K562 (cell line): ENCODE measurements around the gene PLCB3. TPM values are rescaled to one million over a fixed set of nuclear protein-coding genes. Genes with fewer than 3 reads are reported as not detected.

Experiments used
- ATF6 ChIP-seq: sonication (generic); formaldehyde crosslinking; IDR thresholded peaks from 2 replicates; pipeline ENCODE4 v1.4.0; 2020; ENCODE audit warnings: mild to moderate bottlenecking, missing genetic modification reagents
- CEBPB ChIP-seq: fragments of 450-650 bp; IDR thresholded peaks from 2 replicates; pipeline ENCODE4 v1.6.1; 2016; ENCODE audit warnings: missing genetic modification characterization, missing compliant biosample characterization
- CHD4 ChIP-seq: fragments of 200-600 bp; sonication (generic); IDR thresholded peaks from 3 replicates; pipeline ENCODE4 v1.6.1; 2012; ENCODE audit warnings: low read depth, mild to moderate bottlenecking, mixed read lengths, low read length, inconsistent platforms; ENCODE audit not compliant: insufficient read depth, insufficient replicate concordance, poor library complexity, severe bottlenecking
- CSDE1 ChIP-seq, 2 experiments: fragments of 450-650 bp; IDR thresholded peaks; 2 replicates each; pipeline ENCODE4 v1.6.1; 2016; ENCODE audit warnings: mild to moderate bottlenecking in 1 of 2
- DMBX1 ChIP-seq: fragments of 250-450 bp; sonication (Bioruptor Pico); IDR thresholded peaks from 2 replicates; pipeline ENCODE4 v1.8.0; 2022; ENCODE audit warnings: inconsistent platforms, mild to moderate bottlenecking, moderate library complexity, borderline replicate concordance
- DNMT1 ChIP-seq: fragments of 450-650 bp; IDR thresholded peaks from 2 replicates; pipeline ENCODE4 v1.6.1; 2016; ENCODE audit warnings: antibody characterized with exemption, mild to moderate bottlenecking
- FOXA3 ChIP-seq, 2 experiments: fragments of 450-650 bp in 1 of 2; sonication (generic) in 1 of 2; formaldehyde crosslinking; IDR thresholded peaks in 1 of 2; conservative IDR thresholded peaks in 1 of 2; 2 replicates each; pipeline versions ENCODE4 v1.4.0 to v1.8.0; 2020 to 2022; ENCODE audit warnings: mild to moderate bottlenecking in 2 of 2, missing genetic modification reagents in 1 of 2
- HNRNPLL ChIP-seq: fragments of 200-400 bp; formaldehyde crosslinking; IDR thresholded peaks from 2 replicates; pipeline ENCODE4 v1.6.1; 2017; ENCODE audit warnings: low read length, low read depth, mild to moderate bottlenecking; ENCODE audit not compliant: poor library complexity, severe bottlenecking
- MYNN ChIP-seq, 2 experiments: sonication (generic); formaldehyde crosslinking in 1 of 2; IDR thresholded peaks; 2 replicates each; pipeline versions ENCODE4 v1.5.0 to v1.6.1; 2016 to 2020; ENCODE audit warnings: antibody characterized with exemption in 1 of 2, missing genetic modification reagents in 1 of 2
- PHF8 ChIP-seq: fragments of 200-600 bp; sonication (generic); IDR thresholded peaks from 2 replicates; pipeline ENCODE4 v1.6.1; 2012; ENCODE audit warnings: mixed run types, mild to moderate bottlenecking, inconsistent platforms, low read length, moderate library complexity, borderline replicate concordance
- POLR2B ChIP-seq: fragments of 450-650 bp; IDR thresholded peaks from 2 replicates; pipeline ENCODE4 v1.6.1; 2018; ENCODE audit warnings: low read depth; ENCODE audit not compliant: partially characterized antibody
- RAD21 ChIP-seq, 2 experiments: fragments of 250-450 bp in 1 of 2; fragments of 450-650 bp in 1 of 2; sonication (Bioruptor Pico) in 1 of 2; formaldehyde crosslinking in 1 of 2; IDR thresholded peaks in 1 of 2; conservative IDR thresholded peaks in 1 of 2; 2 replicates each; pipeline versions ENCODE4 v1.4.0 to v1.8.0; 2020 to 2022; ENCODE audit warnings: mild to moderate bottlenecking in 2 of 2, moderate library complexity in 1 of 2
- XRCC4 ChIP-seq: IDR thresholded peaks from one replicate; pipeline ENCODE4 v1.6.1; 2011; ENCODE audit not compliant: insufficient read depth, insufficient read length; ENCODE audit errors: extremely low read depth
- ZNF584 ChIP-seq: fragments of 200-800 bp; sonication (Bioruptor generic); IDR thresholded peaks from 2 replicates; pipeline ENCODE4 v1.6.1; 2016; ENCODE audit warnings: low read depth, mild to moderate bottlenecking, missing genetic modification characterization, missing compliant biosample characterization
- polyA plus RNA-seq, 8 experiments: library from polyadenylated mRNA; depleted of rRNA in 4 of 8; stranded (reverse) in 5 of 8; unstranded in 3 of 8; fragments of >200 nt; fragmentation: Nextera tagmentation in 2 of 8; fragmentation: Illumina TruSeq in 1 of 8; extraction: Ambion mirVana in 2 of 8; extraction: Trizol in 1 of 8; gene quantifications; 2 replicates each; pipeline versions ENCODE4 v1.2.1 to v1.2.3, GENCODE V29; 2011 to 2014; ENCODE audit warnings: inconsistent platforms in 1 of 8, missing spikeins in 1 of 8
- total RNA-seq, 7 experiments: library from RNA; depleted of rRNA in 6 of 7; stranded (reverse); fragments of >200 nt in 6 of 7; fragmentation: Illumina TruSeq in 2 of 7; extraction: Trizol in 2 of 7; gene quantifications; 2 replicates each; pipeline versions ENCODE4 v1.2.1 to v1.2.3, GENCODE V29; 2011 to 2021; ENCODE audit warnings: low replicate concordance in 1 of 7
- TF ChIP-seq, protein P1 (sequence below): fragments of 250-450 bp; sonication (Bioruptor Pico); IDR thresholded peaks from 2 replicates; pipeline ENCODE4 v1.4.0; 2020
- TF ChIP-seq, protein P2 (sequence below), 2 experiments: fragments of 250-450 bp in 1 of 2; fragments of 450-650 bp in 1 of 2; sonication (Bioruptor Pico) in 1 of 2; IDR thresholded peaks; 2 replicates each; pipeline versions ENCODE4 v1.6.1 to v1.8.0; 2016 to 2021; ENCODE audit warnings: mild to moderate bottlenecking in 2 of 2, moderate library complexity in 2 of 2, missing compliant biosample characterization in 1 of 2, missing genetic modification characterization in 1 of 2

The PLCB3 gene
- total and polyA plus RNA-seq, 9 of the 15 experiments (the other 6 are each of a cell fraction or from before 2014, with no cell fraction given) = 0.31 to 44.8 (median 14.6) TPM

GRCh38 chr11:64204464-64204989 lies 46.8 kb upstream of the PLCB3 start (continued):
- TF ChIP-seq PHF8 (no peak), RAD21 (CRISPR knock-in tag; conservative IDR thresholded peaks at IDR 0.05 in 1 of 2, IDR thresholded peaks at IDR 0.05 in 1 of 2) (peak; percentile 87 to 90), ZNF584 (CRISPR knock-in tag) (no peak), MYNN (IDR thresholded peaks at IDR 0.05) (peak; percentile 72; the same call in 1 of the 2 replicates), MYNN (CRISPR knock-in tag; IDR thresholded peaks at IDR 0.05) (no peak), XRCC4 (no peak), POLR2B (peak; percentile 54), FOXA3 (CRISPR knock-in tag; conservative IDR thresholded peaks at IDR 0.05 in 1 of 2, IDR thresholded peaks at IDR 0.05 in 1 of 2) (no peak), ATF6 (CRISPR knock-in tag) (no peak), HNRNPLL (no peak), DNMT1 (no peak), CHD4 (no peak), CSDE1 (IDR thresholded peaks at IDR 0.05) (no peak), DMBX1 (no peak), CEBPB (no peak)
- TF ChIP-seq, protein P1, sequence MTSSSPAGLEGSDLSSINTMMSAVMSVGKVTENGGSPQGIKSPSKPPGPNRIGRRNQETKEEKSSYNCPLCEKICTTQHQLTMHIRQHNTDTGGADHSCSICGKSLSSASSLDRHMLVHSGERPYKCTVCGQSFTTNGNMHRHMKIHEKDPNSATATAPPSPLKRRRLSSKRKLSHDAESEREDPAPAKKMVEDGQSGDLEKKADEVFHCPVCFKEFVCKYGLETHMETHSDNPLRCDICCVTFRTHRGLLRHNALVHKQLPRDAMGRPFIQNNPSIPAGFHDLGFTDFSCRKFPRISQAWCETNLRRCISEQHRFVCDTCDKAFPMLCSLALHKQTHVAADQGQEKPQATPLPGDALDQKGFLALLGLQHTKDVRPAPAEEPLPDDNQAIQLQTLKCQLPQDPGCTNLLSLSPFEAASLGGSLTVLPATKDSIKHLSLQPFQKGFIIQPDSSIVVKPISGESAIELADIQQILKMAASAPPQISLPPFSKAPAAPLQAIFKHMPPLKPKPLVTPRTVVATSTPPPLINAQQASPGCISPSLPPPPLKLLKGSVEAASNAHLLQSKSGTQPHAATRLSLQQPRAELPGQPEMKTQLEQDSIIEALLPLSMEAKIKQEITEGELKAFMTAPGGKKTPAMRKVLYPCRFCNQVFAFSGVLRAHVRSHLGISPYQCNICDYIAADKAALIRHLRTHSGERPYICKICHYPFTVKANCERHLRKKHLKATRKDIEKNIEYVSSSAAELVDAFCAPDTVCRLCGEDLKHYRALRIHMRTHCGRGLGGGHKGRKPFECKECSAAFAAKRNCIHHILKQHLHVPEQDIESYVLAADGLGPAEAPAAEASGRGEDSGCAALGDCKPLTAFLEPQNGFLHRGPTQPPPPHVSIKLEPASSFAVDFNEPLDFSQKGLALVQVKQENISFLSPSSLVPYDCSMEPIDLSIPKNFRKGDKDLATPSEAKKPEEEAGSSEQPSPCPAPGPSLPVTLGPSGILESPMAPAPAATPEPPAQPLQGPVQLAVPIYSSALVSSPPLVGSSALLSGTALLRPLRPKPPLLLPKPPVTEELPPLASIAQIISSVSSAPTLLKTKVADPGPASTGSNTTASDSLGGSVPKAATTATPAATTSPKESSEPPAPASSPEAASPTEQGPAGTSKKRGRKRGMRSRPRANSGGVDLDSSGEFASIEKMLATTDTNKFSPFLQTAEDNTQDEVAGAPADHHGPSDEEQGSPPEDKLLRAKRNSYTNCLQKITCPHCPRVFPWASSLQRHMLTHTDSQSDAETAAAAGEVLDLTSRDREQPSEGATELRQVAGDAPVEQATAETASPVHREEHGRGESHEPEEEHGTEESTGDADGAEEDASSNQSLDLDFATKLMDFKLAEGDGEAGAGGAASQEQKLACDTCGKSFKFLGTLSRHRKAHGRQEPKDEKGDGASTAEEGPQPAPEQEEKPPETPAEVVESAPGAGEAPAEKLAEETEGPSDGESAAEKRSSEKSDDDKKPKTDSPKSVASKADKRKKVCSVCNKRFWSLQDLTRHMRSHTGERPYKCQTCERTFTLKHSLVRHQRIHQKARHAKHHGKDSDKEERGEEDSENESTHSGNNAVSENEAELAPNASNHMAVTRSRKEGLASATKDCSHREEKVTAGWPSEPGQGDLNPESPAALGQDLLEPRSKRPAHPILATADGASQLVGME (CRISPR knock-in tag) = no peak
- TF ChIP-seq, protein P2, sequence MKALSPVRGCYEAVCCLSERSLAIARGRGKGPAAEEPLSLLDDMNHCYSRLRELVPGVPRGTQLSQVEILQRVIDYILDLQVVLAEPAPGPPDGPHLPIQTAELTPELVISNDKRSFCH (CRISPR knock-in tag; IDR thresholded peaks at IDR 0.05) = no peak
- TF ChIP-seq, protein P2 (tag; IDR thresholded peaks at IDR 0.05) = no peak
